ENCODE data around the gene POLN.
A peak's percentile ranks its signal among the peaks of the same experiment; 100 is the strongest.
"Not testable (repeated sequence)": the region's sequence is repeated elsewhere in the genome, so short reads cannot be mapped to it uniquely, and the experiment has no call there.

The POLN gene

DNA sequence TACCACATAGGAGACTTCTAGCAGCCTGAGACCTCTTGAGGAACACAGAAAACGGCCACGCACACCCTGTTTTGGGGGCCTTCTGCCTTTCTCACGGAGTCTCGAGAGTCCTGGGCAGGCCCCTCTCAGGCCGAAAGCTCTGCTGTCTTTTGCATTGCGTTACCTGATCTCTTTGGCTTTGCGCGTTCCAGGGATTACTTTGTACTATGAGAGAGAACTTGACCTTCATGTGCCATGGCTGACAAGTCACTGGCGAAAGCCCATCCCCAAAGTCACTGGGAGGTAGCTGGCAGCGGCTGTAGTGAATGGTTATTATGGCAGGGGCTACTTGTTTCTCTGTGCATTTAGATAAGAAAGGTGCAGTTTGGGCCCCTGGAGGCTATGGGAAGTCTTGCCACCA, 190.8 kb downstream of the POLN start:
- no peak for DNase-seq

DNA sequence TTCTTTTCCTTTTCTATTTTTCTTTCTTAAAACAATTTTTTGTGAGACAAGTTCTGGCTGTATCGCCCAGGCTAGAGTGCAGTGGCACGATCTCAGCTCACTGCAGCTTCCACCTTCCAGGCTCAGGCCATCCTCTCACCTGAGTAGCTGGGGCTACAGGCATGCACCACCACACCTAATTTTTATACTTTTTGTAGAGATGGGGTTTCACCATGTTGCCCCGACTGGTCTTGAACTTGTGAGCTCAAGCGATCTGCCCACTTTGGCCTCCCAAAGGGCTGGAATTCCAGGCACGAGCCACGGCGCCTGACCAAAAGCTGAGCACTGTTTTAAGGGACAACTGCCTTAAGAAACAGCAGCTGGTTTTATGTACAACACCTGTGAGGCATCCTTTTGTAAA, 192.1 kb downstream of the POLN start:
- no peak for DNase-seq

DNA sequence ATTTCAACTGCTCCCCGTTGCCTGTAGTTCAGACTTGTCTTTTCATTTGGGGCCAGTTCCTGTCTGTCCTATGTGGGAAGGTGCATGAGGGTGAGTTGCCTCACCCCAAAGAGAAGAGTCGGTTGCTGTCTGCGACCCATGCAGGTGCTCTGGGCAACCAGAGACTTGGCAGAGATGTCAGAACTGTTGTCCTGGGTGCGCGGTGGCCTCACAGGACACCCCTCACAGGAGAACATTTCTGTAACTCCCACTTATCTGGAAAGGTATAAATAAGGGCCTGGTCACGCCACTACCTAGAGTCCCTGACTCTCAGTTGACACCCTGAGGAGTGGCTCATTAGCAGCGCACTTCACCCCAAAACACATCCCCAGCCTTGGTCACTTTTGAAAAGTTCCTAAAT, 192.5 kb downstream of the POLN start:
- DNase-seq: no peak

DNA sequence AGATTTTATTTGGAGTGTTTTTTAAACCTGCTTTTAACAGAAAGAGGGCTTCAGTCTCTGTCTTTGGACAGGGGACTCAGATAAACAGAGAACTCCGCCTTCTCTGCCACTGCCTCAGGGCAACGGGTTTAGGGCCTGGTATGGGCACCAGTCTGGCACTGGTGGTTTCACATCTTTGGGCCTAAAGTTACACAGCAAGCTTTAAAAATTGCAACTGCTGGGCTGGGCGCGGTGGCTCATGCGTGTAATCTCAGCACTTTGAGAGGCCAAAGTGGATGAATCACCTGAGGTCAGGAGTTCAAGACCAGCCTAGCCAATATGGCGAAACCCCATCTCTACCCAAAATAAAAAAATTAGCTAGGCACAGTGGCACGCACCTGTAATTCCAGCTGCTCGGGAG, 193.1 kb downstream of the POLN start:
- no peak for DNase-seq

DNA sequence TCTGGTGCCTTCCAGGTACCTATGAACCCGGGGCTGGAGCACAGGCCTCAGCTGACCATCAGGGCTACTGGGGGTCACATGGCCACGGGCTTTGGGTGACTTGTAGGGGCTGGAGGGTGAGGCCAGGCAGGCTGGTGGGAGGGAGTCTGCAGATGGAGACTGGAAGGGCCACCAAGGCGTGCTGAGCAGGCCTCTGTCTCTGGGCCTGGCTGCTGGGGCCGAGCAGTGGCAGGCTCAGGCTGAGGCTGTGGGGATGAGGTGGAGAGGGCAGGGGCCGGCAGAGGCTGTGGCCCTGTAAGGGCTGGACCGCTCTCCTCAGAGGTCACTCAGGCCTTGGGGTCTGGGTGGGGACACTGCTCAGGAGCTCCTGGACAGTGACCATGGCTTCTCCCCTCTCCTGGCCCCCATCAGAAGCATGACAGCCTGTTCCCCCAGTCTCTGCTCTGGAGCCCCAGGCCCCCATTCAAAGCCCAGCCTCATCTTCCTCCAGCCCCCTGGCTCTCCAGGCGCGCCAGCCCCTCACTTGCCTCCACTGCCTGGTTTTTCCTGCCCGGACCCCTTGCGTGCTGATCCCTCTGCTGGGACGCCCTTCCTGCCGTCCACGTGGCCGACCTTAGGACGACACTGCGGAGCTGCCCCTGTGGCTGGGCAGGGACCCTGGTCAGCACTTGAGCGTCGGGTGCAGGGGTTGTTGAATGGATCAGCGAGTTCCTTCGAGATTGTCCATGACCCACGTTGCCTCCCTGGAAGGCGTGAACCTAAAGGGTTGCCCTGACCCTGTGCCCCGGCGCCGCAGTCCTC, 193.9 kb downstream of the POLN start:
- no peak for DNase-seq

DNA sequence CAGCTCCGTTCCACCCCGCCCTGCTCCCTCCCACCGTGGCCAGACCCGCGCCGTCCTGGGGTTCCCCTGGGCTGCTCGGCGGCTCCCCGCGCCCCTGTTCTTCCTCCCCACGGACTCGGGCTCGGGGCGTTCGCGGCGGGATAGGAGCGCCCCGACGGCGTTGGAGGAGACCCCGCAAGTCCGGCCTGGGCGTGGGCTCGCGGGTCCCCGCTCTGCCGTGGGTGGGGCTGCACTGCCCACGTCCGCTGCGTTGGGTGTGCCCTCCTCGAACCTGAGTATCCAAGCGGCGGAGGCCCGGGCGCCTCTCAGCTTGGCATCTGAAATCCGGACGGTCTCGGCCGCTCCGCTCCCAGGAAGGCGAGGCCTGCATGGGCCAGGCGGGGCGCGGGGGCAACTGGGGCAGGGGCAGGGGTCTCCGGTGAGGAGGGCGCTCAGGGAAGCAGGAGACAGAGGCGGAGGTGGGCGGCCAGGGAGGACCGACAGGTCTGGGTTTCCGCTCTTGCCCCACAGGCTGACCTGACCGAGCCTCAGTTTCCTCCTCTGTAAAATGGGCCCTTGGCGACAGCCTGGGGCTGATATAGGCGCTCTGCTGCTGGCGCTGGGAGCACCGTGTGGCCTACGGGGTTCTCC, 194.8 kb downstream of the POLN start:
- DNase-seq: no peak

DNA sequence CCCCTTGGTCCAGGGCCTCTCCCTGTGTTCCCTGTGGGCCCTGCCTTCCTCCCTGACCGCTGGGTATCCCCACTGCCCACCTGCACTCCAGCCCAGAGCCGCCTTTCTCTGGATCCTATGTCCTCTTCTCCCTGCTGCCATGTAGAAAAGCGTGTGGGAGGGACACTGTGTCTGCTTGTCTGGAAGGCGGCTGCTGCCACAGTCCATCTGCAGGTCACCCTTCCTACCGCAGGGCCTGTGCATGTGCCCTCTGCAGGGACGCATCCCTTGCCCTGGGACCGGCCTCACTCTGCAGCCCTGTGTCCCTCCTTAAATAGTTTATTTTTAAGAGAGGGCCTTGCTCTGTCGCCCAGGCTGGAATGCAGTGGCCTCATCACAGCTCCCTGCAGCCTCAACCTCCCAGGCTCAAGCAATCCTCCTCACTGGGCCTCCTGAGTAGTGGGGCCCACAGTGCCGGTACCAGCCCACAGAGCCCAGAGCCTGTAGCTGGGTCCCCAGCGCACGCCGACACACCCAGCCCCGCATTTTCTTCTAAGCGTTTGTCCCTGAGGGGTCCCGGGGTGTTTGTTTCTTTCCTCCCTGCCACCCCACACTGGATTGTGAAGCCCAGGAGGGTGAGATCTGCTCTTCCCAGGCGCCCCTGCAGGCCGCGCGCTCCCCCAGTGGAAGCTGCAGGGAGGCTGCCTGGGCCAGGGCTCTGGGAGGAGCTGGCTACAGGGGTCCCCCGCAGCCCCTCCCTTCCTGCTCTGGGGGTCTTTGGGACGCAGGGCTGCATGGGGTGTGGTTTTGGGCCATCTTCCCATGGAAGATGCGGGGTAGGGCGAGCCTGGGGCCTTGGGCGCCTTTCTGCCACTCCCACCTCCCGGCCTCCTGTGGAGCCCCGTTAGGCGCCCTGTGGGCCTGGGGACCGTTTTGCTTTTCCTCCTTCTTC, 195.6 kb downstream of the POLN start:
- no peak for DNase-seq

DNA sequence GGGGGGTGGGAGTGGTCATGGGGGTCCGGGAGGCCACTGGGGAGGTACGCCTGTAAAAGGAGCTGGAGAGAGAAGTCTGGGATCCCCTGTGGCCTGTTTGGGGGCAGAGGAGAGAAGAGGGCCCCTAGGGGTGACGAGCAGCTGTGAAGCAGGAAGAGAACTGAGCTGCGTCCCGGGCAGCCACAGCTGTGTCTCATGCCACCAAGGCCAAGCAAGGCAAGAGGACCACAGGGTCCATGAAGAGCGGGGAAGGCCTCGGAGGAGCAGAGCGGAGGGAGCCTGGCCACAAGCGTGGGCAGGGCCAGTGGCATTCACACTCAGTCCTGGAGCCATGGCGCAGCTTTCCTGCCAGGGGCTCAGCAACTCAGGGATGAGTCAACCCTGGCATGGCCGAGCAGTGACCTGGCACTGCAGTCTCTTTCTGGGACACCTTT, 196.4 kb downstream of the POLN start:
- no peak for DNase-seq

DNA sequence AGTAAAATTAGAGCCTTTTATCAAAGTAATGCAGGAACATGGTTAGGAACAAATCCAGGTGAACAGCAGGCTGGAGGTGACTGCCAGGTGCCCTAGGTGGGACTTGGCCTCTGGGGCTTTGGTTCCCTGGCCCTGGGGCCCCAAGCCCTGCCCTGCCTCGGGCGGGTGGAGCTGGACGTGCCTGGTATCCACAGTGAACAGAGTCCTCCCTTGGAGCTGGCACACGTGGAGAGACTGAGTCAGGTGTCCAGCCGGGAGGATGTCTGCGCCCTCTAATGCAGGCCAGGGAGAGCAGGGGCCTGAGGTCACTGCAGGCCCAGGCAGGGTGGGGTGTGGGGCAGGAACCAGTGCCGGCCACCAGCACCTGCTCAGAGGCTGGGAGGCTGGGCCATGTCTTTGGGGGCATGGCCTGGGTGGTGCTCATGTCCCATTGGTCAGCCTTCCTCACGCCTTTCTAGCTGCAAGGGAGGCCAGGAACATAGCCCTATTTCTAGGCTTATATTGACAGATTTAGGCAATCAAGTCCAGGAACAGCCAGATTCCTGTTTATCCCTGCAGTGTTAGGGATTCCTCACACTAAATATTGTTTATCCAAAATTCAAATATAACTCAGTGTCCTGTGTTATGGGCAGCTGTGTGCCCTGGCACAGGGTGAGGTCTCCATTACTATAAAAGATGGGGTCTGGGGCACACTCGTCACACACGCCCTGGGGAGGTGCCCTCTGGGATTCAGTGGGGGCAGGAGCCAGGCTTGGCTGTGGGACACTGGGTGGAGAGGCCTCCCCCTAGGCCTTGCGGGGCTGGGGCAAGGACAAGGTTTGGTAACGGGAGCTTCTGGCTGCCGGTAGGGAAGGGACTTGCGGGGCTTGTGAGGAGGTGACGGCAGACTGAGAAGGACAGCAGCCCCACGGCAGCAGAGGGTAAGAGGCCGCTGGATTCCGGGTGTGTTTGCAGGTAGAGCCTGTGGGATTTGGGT, 197.1 kb downstream of the POLN start:
- no peak for DNase-seq

DNA sequence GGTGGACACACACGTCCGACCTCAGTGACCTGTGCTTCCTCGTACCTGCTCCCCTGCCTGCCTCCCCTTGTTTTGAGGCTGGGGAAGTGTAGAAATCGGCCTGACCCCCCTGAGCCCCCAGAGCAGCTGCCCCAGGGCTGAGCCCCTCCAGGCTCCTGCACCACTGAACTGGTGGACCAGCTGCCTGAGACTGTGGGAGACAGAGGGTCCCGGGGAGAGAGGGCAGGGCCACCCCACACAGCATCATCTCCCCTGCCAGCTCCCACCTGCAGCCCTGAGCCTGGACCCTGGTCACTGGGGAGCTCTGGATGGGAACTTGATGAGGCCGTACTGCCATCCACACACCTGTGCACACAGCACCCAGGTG, 197.8 kb downstream of the POLN start:
- DNase-seq: no peak

DNA sequence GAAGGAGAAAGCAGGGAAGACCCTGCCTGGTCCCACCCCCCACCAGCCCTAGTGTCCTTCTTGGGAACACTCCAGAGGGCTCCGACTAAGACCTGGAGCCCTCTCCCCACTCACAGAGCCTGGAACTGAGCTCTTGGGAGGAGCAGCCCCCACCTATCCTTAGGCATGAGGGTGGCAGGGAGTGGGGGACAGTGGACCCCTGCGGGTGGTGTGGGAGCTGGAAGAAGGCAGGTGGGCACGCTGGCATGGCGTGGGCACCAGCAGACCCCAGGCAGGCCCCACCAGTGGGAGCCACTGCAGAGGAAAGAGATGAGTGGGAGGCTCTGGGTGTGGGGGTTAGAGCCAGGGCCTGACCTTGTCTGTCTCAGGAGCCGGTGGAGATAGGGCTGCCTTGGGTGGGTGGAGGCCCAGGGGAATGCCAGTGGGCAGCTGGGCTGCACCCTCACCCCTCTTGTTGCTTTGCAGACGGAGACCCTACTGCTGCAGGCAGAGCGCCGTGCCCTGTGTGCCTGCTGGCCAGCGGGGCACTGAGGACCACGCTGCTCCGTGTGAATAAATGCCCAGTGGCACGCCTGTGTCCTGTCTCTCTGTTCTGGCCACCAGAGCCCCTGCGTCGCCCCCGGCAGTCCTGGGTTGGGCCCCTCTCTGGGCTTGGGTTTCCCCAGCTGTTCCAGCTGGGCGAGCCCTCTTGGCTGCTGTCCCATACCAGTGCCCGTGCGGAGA, 198.4 kb downstream of the POLN start:
- DNase-seq: no peak

DNA sequence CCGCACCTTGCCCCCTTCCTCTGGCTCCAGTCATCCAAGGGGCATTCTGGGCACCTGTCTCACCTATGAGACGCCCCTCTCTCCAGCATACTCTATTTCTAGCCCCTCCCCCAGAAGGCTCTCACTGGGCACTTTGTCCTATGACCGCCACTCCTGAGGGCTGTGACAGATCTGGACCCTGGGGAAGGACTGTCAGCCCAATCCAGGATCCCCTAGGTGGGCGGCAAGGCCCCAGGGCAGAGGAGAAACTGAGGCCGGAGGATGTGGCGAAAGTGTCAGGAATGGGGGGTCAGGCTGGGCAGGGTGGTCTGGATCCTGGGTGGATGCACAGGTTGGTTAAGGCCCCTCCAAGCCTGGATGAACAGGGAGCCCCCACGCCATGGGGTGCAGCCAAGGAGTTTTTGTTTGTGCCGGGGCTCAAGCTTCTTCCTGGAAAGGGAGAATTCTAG, 198.9 kb downstream of the POLN start:
- no peak for DNase-seq

DNA sequence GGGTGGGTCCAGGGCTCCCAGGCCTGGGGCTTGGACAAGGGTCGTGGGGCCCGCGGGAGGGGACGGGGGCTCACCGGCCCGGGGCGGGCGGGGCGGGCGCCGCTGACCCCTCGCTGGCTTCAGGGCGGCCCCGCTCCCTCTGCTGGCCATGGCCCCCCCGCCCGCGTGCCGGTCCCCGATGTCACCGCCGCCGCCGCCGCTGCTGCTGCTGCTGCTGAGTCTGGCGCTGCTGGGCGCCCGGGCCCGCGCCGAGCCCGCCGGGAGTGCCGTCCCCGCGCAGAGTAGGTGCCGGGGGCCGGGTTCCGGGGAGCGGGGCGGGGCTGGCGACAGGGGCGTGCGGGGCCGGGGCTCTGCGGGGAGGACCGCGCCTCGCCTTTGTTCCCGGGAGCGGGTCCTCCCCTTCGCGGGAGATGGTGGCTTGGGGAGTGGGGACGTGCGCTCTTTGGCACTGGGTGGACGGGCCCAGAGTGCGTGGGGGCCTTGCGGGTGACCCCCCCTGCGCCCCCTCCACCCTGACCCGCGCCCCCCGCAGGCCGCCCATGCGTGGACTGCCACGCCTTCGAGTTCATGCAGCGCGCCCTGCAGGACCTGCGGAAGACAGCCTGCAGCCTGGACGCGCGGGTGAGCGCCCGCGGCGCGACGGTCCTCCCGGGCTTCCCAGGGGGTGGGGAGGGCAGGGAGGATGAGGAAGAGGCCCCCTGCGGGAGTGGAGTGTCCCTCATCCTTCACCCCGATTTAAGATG, 199.5 kb downstream of the POLN start:
- DNase-seq: no peak

DNA sequence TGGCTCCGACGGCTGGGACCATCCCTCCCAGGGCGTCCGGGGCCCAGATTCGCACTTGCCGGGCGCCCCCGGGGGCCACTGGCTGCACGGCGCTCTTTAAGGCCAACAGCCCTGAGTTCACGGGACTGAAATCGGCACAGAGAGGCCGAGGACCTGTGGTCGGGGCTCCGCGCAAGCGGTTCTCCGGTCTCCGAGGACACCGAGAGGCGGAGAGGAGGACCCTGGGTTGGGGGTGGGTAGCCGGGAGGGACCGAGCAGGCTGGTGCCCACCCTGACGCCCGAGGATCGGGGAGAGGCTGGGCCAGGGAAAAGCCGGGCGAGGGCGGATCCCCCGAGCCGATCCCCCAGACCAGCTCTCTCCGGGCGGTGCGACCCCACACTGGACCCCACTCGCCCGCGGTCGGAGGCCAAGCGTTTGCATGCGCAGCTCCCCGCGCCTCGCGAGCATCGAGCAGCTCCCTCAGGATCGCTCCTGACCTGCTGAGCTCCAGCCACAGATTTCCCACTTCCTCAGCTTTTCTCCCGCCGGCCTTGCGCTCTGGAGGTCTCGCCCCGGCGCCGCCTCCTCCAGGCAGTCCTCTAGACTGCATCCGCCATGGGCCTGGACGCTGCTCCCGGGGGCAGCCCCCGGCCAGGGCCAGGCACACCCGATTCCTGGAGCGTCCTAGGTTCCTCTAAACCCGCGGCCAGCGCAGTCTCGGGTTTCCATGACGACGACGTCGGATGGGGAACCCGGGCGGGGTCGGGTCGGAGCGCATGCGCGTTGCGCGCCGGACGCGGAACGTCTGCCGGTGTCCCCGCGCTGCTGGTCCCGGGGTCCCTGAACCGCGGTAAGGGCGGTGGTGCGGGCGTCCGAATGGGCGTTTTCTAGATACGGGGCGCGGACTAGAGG, 200.4 kb downstream of the POLN start:
- peak; percentile 85 for DNase-seq

DNA sequence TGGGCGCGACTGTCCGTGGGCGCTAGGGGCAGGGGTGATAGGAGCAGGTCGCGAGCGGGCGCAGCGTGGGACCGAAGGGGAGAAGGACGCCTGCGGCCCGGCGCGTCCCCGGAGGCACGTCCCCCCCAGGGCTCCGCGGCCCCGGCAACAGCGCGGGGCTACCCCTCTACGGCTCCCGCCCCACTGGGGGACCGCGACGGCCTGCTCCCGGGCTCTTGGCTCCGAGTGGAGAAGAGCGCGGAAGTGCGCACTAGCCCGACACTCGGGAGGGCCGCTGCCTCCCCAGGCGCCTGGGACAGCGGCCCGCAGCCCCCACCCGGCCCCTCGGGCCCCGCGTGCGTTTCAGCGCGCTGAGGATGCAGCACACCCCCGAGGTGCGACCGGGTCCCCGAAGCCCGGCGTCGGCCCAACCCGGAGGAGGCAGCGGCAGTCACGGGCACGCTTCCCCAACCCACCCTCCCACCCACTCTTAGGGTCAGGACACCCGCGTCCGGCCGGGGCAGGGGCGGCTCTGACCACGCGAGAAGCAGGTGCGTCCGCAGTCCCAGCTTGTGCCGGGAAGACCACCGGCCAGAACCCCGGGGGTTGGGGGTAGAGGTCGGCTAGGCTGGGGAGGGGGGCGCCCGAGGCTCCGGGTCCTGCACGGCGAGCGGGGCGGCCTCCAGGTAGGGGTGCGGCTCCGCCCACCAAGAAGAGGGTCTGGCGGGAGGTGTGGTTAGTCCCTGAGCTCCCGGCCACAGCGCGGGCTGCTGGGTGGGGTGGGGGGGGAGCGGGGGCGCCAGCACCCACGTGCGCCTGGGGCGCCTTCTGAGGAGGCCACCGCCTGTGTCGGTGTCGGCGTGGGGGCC, 201.3 kb downstream of the POLN start:
- DNase-seq: no peak

DNA sequence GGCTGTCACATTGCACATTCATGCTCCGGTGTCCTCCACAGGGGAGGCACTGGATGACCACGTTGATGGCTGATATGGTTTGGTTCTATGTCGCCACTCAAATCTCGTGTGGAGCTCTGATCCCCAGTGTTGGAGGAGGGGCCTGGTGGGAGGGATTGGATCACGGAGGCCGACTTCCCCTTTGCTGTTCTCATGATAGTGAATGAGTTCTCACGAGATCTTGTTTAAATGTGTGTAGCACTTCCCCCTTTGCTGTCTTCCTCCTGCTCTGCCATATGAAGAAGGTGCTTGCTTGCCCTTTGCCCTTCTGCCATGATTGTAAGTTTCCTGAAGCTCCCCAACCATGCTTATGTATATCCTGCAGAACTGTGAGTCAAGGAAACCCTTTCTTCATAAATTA, 205.1 kb downstream of the POLN start:
- DNase-seq: no peak

DNA sequence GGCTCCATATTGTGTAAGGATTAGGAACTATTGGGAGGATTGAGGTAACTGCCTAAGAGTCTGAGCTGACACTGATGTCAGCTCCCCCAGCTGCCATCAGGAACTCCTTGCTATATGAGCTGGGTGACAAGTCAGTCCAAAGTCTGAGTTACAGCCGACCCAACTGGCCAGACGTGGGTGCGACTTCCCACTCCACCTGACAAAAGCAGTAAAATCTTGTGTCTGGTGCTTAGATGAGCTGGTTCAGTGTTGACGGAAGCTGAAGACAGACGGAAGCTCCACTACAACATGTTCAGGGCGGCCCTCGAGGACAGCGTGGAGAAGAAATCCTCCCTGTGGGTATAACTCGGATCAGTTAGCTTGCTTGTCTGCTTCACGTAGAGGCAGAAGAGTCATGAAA, 205.6 kb downstream of the POLN start:
- DNase-seq: no peak

DNA sequence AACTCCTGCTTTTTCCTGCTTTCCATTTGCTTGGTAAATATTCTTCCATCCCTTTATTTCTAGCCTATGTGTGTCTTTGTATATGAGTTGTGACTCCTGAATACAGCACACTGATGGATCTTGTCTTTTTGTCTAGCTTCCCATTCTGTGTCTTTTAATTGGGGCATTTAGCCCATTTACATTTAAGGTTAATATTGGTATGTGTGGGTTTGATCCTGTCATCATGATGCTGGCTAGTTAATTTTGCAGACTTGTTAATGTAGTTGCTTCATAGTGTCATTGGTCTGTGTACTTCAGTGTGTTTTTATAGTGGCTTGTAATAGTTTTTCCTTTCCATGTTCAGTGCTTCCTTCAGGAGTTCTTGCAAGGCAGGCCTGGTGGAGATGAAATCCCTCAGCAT, 210.8 kb downstream of the POLN start:
- DNase-seq: not testable (repeated sequence)

DNA sequence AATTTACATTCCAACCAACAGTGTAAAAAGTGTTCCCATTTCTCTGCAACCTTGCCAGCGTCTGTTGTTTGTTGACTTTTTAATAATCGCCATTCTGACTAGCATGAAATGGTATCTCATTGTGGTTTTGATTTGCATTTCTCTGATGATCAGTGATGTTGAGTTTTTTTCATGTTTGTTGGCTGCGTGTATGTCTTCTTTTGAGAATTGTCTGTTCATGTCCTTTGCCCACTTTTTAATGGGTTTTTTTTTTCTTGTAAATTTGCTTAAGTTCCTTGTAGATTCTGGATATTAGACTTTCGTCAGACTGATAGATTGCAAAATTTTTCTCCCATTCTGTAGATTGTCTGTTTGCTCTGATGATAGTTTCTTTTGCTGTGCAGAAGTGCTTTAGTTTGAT, 214.8 kb downstream of the POLN start:
- DNase-seq: not testable (repeated sequence)

All from right forelimb (tissue), 1 donor.